ENCODE data around the gene KRT17. TPM values are rescaled to one million over a fixed set of nuclear protein-coding genes. Genes with fewer than 3 reads are reported as not detected.
A peak's percentile ranks its signal among the peaks of the same experiment; 100 is the strongest.
"Not testable (repeated sequence)": the region's sequence is repeated elsewhere in the genome, so short reads cannot be mapped to it uniquely, and the experiment has no call there.

Gene KRT17
- total RNA-seq, 2 experiments from 2014 or later: not detected

- Mint-ChIP-seq H3K27ac (no peak overlapping the region), H3K27me3 (peaks cover 3% of the 10 kb centered on the region), H3K4me1 (no peaks in the 10 kb centered on the region), H3K9me3 (no peaks in the 10 kb centered on the region), H3K36me3 (no peaks in the 10 kb centered on the region), H3K4me3 (no peak overlapping the region)
- ATAC-seq (ENCODE audit: low read depth) (no peak), DNase-seq (no peak)
- POLR2A ChIA-PET: interaction anchor here (0.9 kb wide), 1 partner anchor 52 kb away, joined by 3 read pairs; the partner anchor contains the start of gene EIF1
Measured at GRCh38 chr17:41636652-41637051, 12.3 kb upstream of the KRT17 start.

GRCh38 chr17:41635121-41636097 lies 11.0 kb upstream of the KRT17 start:
- peaks cover 3% of the 10 kb centered on the region for H3K27me3 Mint-ChIP-seq
- ATAC-seq (ENCODE audit: low read depth): no peak
- H3K27ac Mint-ChIP-seq: no peak overlapping the region

GRCh38 chr17:41634639-41635038 lies 10.3 kb upstream of the KRT17 start:
- H3K4me1 Mint-ChIP-seq: no peaks in the 10 kb centered on the region
- no peak overlapping the region for H3K4me3 Mint-ChIP-seq
- POLR2A ChIA-PET: no interaction called here
- peaks cover 3% of the 10 kb centered on the region for H3K27me3 Mint-ChIP-seq
- no peak for DNase-seq
- no peaks in the 10 kb centered on the region for H3K36me3 Mint-ChIP-seq
- no peak for ATAC-seq (ENCODE audit: low read depth)
- no peak overlapping the region for H3K27ac Mint-ChIP-seq
- H3K9me3 Mint-ChIP-seq: no peaks in the 10 kb centered on the region

More at GRCh38 chr17:41635121-41636097, 11.0 kb upstream of the KRT17 start:
- DNase-seq: no peak
- H3K36me3 Mint-ChIP-seq: no peaks in the 10 kb centered on the region
- no peaks in the 10 kb centered on the region for H3K9me3 Mint-ChIP-seq
- H3K4me1 Mint-ChIP-seq: no peaks in the 10 kb centered on the region
- no peak overlapping the region for H3K4me3 Mint-ChIP-seq
- POLR2A ChIA-PET: interaction anchor here (0.9 kb wide), 1 partner anchor 53 kb away, joined by 3 read pairs; the partner anchor contains the start of gene EIF1

- no peaks in the 10 kb centered on the region for H3K9me3 Mint-ChIP-seq
Measured at GRCh38 chr17:41633556-41634199, 9.3 kb upstream of the KRT17 start.

GRCh38 chr17:41632482-41633105 lies 8.2 kb upstream of the KRT17 start:
- Mint-ChIP-seq H3K4me3 (no peak overlapping the region), H3K27me3 (no peaks in the 10 kb centered on the region), H3K27ac (no peak overlapping the region), H3K4me1 (no peaks in the 10 kb centered on the region), H3K9me3 (no peaks in the 10 kb centered on the region), H3K36me3 (no peaks in the 10 kb centered on the region)
- ATAC-seq (ENCODE audit: low read depth): no peak
- POLR2A ChIA-PET: no interaction called here
- no peak for DNase-seq

More at GRCh38 chr17:41633556-41634199, 9.3 kb upstream of the KRT17 start:
- DNase-seq (no peak), ATAC-seq (ENCODE audit: low read depth) (peak; percentile 56)
- Mint-ChIP-seq H3K4me3 (no peak overlapping the region), H3K4me1 (no peaks in the 10 kb centered on the region), H3K27ac (no peak overlapping the region), H3K27me3 (no peaks in the 10 kb centered on the region), H3K36me3 (no peaks in the 10 kb centered on the region)
- POLR2A ChIA-PET: no interaction called here

GRCh38 chr17:41631898-41632285 lies 7.5 kb upstream of the KRT17 start:
- no peak overlapping the region for H3K27ac Mint-ChIP-seq
- H3K27me3 Mint-ChIP-seq: no peaks in the 10 kb centered on the region
- no peaks in the 10 kb centered on the region for H3K36me3 Mint-ChIP-seq
- DNase-seq (no peak), ATAC-seq (ENCODE audit: low read depth) (no peak)
- H3K4me3 Mint-ChIP-seq: no peak overlapping the region
- no peaks in the 10 kb centered on the region for H3K9me3 Mint-ChIP-seq
- POLR2A ChIA-PET: no interaction called here
- no peaks in the 10 kb centered on the region for H3K4me1 Mint-ChIP-seq

GRCh38 chr17:41631025-41631897 lies 6.9 kb upstream of the KRT17 start:
- H3K27ac Mint-ChIP-seq: no peak overlapping the region
- H3K27me3 Mint-ChIP-seq: no peaks in the 10 kb centered on the region
- no peak for ATAC-seq (ENCODE audit: low read depth)
- H3K36me3 Mint-ChIP-seq: no peaks in the 10 kb centered on the region
- H3K9me3 Mint-ChIP-seq: no peaks in the 10 kb centered on the region
- POLR2A ChIA-PET: no interaction called here
- DNase-seq: no peak
- no peaks in the 10 kb centered on the region for H3K4me1 Mint-ChIP-seq
- H3K4me3 Mint-ChIP-seq: no peak overlapping the region

GRCh38 chr17:41629826-41630670 lies 5.7 kb upstream of the KRT17 start:
- H3K36me3 Mint-ChIP-seq: no peaks in the 10 kb centered on the region
- H3K4me1 Mint-ChIP-seq: no peaks in the 10 kb centered on the region
- POLR2A ChIA-PET: no interaction called here
- DNase-seq: no peak
- no peaks in the 10 kb centered on the region for H3K27me3 Mint-ChIP-seq
- no peak for ATAC-seq (ENCODE audit: low read depth)
- no peak overlapping the region for H3K27ac Mint-ChIP-seq
- H3K9me3 Mint-ChIP-seq: no peaks in the 10 kb centered on the region
- H3K4me3 Mint-ChIP-seq: no peak overlapping the region

GRCh38 chr17:41629316-41629715 lies 4.9 kb upstream of the KRT17 start:
- Mint-ChIP-seq H3K27ac (no peak overlapping the region), H3K9me3 (no peaks in the 10 kb centered on the region), H3K27me3 (no peaks in the 10 kb centered on the region), H3K4me1 (no peaks in the 10 kb centered on the region), H3K4me3 (no peak overlapping the region), H3K36me3 (no peaks in the 10 kb centered on the region)
- DNase-seq: no peak
- POLR2A ChIA-PET: no interaction called here
- ATAC-seq (ENCODE audit: low read depth): no peak

- H3K27ac Mint-ChIP-seq; H3K27me3 Mint-ChIP-seq; H3K4me1 Mint-ChIP-seq; H3K36me3 Mint-ChIP-seq; H3K9me3 Mint-ChIP-seq; POLR2A ChIA-PET; ATAC-seq (ENCODE audit: low read depth); H3K4me3 Mint-ChIP-seq; DNase-seq: not testable (repeated sequence)
Measured at GRCh38 chr17:41628621-41629255, 4.4 kb upstream of the KRT17 start.

- ATAC-seq (ENCODE audit: low read depth); H3K27me3 Mint-ChIP-seq: not testable (repeated sequence)
Measured at GRCh38 chr17:41628073-41628370, 3.6 kb upstream of the KRT17 start.

More at GRCh38 chr17:41628073-41628370, 3.6 kb upstream of the KRT17 start:
- H3K9me3 Mint-ChIP-seq, H3K4me1 Mint-ChIP-seq, H3K36me3 Mint-ChIP-seq, POLR2A ChIA-PET, DNase-seq, H3K27ac Mint-ChIP-seq, H3K4me3 Mint-ChIP-seq: not testable (repeated sequence)
